CD4-positive, alpha-beta T cell treated with Interleukin-1 beta for 1 hour (primary cell): Measurements from ENCODE around the gene GGT1.
A peak's percentile ranks its signal among the peaks of the same experiment; 100 is the strongest.
"Not testable (repeated sequence)": the region's sequence is repeated elsewhere in the genome, so short reads cannot be mapped to it uniquely, and the experiment has no call there.

Source experiments
- DNase-seq, 2 donors: peaks; one replicate each; pipeline ENCODE4 v3.0.0-alpha.2; 2020 to 2022

Gene GGT1

DNA sequence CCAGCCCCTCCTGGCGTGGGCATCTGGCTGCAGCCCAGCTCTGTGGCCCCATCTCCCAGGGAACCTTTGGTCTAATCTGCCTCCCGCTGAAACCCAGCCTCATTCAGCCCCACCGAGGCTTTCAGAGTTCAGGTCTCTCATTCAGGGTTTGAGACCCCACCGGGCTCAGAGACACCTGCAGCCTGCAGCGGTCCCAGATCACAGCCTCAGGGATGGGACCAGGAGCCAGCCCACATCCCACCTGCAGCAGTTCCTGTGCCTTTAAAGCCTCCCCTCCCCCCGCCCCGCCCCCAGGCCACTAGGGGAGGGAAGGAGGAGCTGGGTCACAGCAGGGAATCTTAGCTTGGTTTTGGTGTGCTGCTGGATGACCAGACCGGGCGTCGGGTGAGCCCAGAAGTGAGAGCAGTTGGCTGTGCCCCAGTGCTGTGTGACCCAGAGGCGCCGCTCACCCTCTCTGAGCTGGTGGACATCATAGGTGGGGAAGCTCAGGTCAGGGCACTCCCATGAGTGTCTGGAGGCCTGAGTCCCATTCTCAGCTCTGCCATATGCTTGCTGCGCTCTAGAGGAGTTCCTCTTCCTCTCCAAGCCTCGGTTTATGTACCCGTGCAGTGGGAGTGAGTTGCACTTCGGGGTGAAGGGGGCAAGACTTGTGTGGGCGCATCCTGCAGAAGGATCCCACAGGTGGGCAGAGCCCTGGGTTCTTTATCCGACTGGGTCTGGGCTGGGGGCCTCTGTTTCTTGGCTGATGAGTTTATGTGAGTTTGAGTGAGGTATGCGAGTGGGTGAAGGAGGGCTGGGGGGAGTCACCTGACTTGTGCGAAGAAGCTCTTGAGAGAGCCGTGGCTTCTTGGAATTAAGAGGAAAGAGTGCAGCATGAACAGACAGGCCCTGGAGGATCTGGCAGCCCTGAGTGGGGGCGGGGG is at the start of gene GGT1:
Gene GGT1, plus strand, starts transcription at position 347 of the 923 bp plus-strand sequence. CDS start 7,889 bp downstream, outside the sequence.
- not testable (repeated sequence) for DNase-seq

DNA sequence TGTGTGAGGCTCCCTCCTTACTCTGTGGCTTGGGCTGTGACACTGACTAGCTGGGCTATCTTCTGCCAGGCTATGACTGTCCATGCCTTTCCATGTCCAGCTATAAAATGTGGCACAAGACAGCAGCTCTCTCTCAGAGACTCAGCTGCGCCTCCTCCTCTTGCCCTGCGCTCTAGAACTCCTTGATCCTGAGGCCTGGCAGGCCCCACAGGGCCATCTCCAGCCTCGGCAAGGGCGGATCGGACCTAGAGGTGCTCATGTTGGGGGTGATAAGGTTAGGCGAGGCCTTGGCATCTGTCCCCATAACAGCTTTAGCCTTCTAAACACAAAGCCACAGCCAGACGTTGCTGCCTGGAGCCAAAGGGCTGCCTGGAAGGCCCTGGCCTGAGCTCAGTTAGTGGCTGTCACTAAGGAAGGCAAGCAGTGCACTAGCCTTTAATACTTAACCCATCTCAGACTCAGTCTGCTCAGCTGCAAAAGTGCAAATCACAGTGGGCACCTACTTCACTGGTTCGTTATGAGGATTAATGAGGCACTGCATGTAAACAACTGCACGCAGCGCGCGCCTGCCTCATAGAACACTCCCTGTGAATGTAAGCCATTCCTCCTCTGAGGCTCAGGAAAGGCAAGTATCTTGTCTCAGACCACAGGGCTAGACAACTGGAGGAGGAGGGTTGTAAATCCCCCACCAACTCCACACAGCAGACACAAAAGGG is 49.2 kb upstream of the GGT1 start:
- DNase-seq, result peak in 1 of 2 donors; percentile 1

DNA sequence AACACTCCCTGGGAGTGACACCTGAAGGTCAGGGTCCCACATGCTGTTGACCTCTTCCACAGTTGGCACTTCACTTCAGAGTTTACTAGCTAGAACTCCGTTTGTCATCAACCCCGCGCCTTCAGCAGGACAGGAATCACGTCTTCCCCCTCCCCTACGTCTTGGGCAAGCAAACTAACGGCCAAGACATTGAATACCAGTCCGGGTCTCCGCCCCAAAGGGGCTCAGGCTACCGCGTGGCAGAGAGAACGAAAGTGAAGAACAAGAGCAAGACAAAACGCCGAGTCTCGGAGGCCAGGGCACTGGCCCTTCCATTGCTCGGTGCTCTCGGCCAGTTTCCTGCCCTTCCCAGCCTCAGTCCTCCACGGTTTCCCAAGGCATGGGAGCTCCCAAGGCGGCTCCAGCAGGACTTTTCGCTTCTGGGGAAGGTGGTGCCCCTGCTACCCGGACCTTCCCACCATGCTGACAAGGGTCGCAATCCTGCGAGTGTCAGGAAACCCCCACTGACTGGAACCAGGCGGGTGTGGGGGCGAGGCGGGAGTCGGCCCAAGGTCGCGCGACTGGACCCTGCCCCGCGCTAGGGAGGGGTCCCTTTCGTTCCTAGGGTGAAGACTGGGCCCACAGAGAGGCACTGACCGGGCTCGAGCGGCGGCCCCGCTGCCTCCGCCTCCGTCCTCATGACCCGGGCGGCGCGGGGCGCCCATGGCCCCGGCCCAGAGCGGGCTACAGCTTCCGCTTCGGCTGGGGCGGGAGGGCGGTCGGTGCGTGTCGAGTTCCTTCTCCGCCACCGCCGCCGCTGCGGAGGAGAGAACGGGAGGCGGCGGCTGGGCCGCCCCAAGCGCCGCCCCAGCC is 48.5 kb upstream of the GGT1 start, which contains the start of gene GUCD1:
Gene GUCD1, minus strand, starts transcription at position 826 of the 852 bp plus-strand sequence. Its CDS starts 147 bp downstream, at position 679.
- peak in 1 of 2 donors; percentile 26 for DNase-seq

DNA sequence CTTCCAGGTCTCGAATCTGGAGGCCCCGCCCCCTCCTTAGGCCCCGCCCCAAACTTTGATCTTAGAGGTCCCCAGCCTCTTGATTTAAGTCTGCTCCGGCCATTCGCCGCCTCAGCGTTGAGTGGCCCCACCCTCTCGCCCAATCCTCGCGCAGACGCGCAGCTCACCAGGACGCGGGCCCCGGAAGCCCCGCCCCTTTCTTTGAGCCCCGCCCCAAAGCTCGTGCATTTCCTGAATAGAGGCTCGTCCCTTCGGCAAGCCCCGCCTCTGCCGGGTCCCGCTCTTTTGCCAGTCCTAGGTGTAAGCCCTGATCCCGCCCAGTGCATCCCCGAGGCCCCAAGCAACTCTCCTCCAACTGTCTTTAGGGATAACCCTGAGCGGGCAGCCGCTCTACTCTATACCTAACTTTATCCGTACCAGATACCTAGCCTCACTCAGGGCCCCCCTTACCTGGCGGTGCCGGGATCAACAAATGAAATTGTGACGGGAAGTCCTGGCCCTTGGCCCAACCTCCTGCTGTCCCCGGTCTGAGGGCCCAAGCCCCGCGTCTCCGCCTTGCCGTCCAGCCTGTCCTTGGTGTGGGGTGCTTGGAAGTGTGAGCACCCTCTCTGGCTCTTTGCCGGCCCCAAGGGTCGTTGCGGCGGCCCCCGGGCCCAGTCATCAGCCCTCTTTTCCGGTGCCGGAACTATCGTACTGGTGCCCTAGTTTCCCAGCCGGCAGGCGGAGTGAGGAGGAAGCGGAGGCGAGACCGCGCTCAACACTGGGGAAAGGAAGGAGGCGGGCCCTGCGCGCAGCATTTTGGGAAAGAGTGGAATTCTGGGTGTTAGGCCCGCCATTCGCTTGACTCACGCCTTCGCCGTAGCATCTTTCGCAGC is 47.6 kb upstream of the GGT1 start, which contains the start of gene SNRPD3:
Gene SNRPD3, plus strand, starts transcription at position 835 of the 875 bp plus-strand sequence. CDS start 1,676 bp downstream, outside the sequence.
- DNase-seq, result peak; percentile 99 to 100

DNA sequence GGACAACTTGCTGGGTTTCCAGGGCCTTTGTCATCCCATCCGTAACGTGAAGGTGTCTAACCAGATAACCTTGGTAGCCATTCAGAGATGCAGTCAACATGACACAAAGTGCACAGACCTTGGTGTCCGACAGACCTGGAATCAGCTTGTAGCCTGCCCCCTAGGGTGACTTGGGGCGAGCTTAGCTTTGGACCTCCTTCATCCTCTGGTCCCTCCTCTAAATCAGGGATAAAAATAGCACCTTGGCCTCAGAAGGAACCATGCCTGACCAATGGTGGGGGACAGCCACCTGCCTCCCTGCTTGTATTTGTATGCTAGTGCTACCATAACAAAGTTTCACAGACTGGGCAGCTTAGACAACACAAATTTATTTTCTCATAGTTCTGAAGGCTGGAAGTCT is 43.5 kb upstream of the GGT1 start:
- DNase-seq, result no peak

DNA sequence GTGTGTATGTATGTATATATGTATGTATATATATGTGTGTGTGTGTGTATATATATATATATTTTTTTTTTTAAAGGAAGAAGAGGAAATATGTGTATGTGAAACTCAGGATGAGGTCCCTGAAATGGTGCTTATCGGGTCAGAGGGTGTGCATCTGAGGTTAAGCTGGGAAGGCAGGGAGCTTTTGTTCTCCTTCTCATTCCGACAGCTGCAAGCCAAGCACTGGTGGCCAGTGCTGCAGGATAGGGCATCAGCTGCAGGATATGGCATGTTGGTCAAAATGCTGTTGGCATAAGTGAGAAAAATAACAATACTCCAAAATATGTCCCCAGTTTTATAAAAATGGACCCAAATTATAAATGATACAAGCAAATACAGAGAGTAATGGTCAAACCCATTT is 39.7 kb upstream of the GGT1 start:
- DNase-seq, result no peak

DNA sequence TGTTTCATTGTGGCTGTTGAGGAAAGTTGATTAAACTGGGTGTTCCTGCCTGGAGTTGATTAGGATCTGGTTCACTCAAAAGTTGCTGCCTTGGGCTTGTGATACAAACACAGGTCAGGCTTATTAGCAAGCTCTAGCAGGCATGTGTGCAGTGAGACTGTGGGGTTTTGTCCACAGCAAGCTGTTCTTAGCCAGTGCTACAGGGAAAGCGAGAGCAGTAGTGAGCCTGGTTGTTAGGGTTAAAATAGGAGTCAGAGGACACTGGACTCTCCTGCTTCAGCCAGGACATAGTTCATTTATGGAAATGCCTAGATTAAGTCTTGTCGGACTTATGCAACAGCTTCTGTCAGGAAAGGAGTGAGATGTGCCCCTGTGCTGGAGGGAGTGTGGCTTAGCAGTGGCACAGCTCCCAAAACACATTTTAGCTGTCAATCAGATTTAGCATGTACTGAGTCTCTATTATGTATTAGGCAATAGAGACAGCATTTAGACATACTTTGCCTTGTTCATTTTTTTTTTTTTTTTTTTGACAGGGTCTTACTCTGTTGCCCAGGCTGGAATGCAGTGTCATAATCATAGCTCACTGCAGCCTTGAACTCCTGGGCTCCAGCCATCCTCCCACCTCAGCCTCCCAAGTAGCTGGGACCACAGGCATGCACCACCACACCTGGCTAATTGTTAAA is 38.5 kb upstream of the GGT1 start:
- DNase-seq, result no peak

DNA sequence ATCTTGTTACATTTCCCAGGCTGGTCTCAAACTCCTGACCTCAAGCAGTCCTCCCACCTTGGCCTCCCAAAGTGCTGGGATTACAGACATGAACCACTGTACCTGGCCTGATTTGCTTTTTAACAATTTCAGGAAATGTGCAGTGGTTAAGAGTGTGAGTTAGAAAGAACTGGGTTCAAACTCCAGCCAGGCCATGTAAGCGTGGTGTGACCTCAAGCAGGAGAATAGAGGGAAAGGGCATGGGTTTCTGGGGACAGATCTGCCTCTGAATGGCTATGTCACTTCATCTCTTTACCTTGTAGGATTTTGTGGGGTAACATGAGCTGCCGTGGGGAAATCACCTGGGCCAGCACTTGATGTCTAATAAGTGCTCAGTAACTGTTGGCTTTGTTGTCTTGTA is 37.9 kb upstream of the GGT1 start:
- DNase-seq, result no peak

DNA sequence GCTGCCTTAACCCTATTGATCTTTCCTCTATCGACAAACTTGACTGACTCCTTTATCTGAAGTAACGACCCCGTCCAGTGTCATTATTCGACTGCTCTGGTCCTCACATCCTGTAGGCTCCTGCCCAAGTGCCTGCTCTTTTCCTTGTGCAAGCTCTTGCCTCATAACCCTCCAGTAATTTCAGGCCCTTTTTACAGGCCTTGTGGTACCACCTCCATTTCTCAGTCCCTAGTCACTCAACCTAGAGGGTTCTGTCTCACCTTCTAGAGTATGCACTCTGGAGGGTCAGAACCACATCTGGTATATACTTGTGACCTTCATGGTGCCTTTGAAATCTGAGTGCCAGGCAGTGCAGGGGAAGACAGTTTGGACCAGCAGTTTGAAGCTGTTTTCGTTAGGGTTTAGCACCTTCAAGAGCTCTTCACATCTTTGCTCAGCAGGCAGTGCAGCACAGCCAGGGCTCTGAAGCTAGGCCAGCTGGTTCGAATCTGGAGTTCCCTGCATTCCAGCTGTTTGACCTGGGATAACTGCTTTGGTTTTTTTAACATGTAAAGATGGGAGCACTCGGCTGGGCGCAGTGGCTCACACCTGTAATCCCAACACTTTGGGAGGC is 36.0 kb upstream of the GGT1 start:
- DNase-seq, result no peak

DNA sequence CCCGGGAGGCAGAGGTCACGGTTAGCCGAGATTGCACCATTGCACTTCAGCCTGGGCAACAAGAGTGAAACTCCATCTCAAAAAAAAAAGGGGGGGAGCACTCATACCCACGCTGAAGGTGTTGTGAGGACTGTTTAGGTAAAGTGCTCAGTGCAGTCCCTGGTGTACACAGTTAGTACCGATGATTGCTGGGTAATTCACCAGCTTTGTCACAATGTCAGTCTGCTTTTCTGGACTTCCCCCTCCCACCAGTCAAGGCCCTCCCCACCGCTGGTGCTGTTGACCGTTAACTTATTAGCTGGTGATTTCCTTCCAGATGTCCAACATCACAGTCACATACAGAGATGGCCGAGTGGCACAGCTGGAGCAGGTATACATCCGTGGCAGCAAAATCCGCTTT is 35.3 kb upstream of the GGT1 start:
- DNase-seq, result no peak

DNA sequence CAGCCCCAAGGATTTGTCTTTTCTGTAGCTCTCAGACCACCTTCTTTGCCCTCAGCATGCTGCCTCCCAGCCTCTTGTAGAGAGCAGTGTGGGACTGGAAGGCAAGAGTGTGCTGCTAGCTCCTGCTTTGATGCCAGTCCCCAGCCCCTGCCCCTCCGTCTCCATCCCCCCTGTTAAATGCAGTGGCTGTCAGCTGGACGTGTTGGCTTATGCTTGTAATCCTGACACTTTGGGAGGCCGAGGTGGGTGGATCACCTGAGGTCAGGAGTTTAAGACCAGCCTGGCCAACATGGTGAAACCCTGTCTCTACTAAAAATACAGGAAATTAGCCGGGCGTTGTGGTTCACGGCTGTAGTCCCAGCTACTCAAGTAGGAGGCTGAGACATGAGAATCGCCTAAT is 31.7 kb upstream of the GGT1 start:
- no peak for DNase-seq

DNA sequence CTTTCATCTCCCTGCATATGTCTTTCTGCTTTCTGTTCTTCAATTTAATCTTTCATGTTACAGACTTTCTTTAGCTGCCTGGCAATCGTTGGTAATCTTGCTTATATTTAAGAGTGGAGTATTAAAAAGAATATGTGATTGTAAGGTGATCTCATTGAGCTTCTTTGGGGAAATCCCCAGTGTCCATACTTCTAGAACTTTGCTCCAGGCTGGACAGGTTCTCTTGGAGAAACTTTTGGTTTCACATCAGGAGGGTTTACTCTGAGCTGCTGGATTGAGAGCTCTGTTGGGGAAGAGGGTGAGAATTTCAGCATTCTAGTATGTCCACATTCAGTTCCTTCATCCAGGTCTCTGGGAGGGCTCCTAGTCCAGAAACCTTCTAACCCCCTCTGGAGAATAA is 26.2 kb upstream of the GGT1 start:
- no peak for DNase-seq

DNA sequence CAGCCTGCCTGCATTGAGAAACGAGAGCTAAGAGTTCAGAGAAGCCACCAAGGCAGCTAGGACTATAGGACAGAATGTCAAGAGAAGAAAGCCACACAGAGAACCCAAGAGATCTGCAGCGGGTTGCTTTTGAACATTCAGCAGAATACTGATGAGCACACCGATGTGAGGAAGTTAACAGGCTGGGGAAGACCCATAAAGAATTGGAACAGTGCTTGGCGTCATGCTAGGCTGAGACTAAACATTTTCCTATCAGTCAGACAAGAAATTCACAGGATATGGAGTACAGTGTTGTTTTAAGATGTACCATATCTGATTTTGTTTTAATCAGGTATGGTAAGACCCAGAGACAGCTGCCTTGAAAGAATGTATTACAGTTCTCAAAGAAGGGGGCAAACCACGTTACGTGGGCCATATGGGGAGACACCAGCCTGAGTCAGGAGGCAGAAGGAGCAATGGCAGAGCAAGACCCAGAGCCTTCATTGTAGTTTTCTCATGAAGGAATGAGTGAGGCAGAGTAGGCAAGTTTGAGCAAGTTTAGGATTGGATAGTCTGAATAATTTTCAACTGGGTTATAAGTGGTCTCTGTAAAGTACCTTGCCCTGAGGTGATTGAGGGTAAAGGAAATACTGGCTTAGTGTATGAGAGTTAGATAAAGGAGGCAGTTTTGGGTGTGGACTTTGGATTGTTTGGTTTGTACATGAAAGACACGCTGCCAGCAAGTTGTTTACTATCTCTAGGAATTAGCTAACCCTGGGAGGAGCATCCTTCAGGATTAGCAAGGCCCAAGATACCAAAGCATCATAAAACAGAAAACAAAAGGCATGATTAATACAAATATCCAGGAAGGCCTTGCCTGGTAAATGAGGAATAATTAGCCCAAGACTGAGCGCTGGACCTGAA is 24.4 kb upstream of the GGT1 start:
- DNase-seq, result no peak

DNA sequence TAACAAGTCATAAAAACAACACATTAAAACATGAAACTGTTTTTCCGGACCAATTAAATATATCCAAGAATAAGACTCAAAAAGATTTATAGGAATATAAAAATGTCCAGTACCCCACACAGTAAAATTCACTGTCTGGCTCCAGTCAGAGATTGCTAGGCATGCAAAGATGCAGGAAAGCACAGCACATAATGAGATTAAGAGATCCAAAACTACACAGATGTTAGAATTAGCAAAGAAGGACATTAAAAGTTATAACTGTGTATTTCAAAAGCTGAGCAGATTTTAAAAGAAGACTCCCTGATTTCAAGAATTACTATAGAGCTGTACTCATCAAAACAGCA is 23.8 kb upstream of the GGT1 start:
- no peak for DNase-seq

DNA sequence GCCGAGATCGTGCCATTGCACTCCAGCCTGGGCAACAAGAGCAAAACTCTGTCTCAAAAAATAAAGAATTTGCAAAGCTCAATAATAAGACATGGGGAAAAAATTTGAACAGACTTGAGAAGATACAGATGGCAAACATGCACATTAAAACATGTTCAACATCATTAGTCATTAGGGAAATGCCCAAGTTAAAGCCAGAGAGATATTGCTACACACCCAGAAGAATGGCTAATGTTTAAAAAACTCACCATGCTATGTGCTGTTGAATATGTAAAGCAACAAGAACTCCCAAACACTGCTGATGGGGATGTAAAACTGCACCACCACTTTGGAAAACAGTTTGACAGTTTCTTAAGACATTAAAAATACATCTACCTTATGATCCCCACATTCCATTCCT is 22.7 kb upstream of the GGT1 start:
- no peak for DNase-seq

DNA sequence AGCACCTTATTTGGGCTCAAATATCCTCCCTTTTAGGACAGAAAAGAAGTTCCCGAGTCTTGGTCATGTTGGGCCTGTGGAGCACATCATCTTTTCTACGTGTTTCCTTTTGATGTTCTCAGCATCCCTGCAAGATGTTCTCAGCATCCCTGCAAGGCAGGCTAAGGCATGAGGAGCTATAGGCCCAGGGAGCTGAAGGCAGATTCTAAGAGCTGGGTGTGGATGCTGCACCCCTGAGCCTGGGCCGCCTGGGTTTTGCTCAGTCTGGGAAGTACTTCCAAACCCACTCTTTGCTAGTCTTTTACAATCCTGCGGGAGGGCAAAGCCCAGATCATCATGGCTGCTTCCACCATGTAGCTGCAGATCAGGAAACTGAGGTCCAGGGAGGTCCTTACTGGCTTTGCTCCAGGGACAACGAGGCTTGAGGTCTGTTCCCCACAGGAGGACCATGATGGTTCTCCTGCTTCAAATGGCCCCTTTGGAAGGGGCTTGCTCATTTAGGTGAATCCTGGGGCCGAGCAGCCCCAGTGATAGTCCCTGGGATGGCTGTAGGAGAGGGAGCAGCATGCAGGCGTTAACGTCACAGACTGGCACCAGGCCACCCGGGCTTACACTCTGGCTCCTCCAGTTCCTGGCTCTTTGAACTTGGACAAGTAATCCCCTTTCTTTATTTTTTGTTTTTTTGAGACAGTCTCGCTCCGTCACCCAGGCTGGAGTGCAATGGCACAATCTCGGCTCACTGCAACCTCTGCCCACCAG is 20.8 kb upstream of the GGT1 start:
- no peak for DNase-seq

DNA sequence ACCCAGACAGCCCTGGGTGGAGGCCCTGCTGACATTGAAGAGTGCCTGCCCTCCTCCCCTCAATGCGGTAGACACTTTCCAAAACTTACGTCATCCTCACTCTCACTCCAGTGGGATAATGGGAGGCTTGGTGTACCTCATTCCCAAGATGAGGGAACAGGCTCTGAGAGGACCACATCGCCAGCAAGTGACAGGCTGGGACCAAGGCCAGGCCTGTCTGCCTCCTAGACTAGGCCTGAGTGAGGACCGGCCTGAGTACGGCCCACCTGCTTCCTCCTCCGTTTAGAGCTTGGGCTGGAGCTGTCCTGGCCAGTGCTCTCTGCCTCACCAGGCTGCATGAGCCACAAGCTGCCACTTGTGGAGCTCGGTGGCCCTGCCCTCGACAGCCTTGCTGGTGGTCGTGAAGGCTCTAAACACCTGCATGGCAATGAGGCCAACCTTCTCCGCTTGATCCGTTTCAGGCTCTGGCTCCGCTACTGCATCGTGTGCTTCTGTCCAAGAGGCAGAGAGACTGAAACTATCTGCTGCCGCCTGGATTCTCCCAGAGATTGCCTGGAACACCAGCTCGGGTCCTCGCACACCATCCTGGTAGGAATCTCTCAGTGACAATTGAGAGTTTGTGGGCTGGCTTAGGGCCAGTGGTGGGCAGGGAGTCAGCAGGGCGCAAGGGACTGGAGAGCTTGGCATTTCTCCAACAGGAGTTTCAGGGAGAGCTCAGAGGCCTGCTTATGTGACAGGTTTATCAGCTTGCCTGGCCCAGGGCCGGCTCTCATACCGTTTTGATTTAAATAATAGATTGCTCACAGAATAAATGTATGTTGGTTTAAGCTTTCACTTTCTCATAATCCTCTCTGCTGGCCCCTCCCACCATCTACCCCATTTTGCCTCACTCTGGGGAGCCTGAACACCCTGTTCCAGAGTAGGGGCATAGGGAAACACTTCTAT is 19.5 kb upstream of the GGT1 start:
- no peak for DNase-seq
